Left lobe of liver (tissue), 2 donors: ENCODE results near the gene RASL12. TPM values are rescaled to one million over a fixed set of nuclear protein-coding genes. Genes with fewer than 3 reads are reported as not detected.

Experiments used
- ATAC-seq: fragments of 200-7000 bp; cut with Tn5 transposase; one replicate; pipeline ENCODE4 v1.9.1; 2020; ENCODE audit warnings: mild to moderate bottlenecking, moderate library complexity
- DNase-seq: peaks from one replicate; pipeline ENCODE4 v3.0.0-alpha.2; 2020; ENCODE audit warnings: low spot score
- total RNA-seq: library from RNA; stranded (reverse); gene quantifications from one replicate; pipeline ENCODE4 v1.2.1, GENCODE V29; 2021
- donor health status: DM: no; HTN: no; CAD: no; lungs with moderate emphysema.
- donor health status: DM: no; HTN: yes; CAD: no.

Gene RASL12
- total RNA-seq, 1 donor from 2014 or later, result 0.15 TPM

- ATAC-seq (no peak), DNase-seq (no peak)
Measured at GRCh38 chr15:65092911-65093792, 25.4 kb upstream of the RASL12 start.

DNA sequence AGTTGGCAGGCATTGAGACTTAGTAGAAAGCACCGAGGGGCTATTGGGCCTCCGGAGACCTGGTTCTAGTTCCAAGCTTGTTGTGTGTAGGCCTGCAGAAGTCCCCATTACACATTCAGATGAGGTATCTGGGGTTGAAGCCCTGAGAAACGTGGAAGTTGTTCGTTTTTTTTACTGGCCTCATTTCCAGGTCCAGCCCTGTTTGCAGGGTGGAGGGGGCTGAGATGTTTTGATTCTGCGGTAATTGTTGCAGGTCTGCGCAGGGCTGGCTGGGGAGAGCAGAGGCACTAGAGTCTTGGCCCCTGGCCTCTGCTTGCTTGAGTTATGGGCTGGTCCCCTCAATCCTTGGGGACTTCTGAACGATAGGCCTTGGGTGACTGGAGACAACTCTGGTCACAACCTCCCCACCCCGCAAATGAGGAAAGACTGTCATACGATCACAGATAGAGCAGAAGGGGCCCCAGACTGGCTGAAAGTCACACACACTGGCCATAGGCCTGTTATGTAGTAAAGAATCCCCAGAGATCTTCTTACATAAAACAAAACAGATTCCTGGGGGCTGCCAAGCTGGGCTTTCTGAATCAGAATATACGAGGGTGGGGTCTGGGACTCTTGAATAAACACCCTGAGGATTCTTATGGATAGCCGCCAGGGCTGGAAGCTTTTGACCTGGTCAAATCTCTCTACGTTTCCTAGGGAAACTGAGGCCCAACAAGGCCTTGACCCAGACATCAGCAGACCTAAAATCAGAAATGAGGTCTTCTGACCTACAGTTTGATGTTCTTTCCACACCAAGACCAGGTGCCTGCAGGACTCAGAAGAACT, 24.4 kb upstream of the RASL12 start:
- ATAC-seq, result no peak
- no peak for DNase-seq

- DNase-seq, result peak; percentile 88
- ATAC-seq, result peak; percentile 42
Measured at GRCh38 chr15:65089206-65089824, 21.5 kb upstream of the RASL12 start.

DNA sequence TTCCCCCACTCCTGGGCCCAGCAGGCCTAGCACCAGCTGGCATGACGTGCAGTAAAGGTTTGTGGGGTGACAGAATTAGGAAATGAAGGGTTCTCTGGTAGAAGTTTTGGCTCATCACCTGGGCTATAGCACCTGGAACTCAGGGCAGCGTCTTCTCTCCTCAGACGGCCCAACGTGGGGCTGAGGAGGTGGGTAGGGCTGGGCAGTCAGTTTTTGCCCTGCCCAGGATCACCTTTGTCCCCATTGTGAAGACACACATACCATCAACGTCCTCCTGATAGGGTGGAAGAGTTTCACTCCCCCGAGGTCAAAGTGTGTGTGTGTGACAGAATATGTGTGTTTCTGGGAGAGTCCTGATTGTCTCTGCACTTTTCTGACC, 20.8 kb upstream of the RASL12 start:
- DNase-seq (peak; percentile 84), ATAC-seq (peak; percentile 69)

DNA sequence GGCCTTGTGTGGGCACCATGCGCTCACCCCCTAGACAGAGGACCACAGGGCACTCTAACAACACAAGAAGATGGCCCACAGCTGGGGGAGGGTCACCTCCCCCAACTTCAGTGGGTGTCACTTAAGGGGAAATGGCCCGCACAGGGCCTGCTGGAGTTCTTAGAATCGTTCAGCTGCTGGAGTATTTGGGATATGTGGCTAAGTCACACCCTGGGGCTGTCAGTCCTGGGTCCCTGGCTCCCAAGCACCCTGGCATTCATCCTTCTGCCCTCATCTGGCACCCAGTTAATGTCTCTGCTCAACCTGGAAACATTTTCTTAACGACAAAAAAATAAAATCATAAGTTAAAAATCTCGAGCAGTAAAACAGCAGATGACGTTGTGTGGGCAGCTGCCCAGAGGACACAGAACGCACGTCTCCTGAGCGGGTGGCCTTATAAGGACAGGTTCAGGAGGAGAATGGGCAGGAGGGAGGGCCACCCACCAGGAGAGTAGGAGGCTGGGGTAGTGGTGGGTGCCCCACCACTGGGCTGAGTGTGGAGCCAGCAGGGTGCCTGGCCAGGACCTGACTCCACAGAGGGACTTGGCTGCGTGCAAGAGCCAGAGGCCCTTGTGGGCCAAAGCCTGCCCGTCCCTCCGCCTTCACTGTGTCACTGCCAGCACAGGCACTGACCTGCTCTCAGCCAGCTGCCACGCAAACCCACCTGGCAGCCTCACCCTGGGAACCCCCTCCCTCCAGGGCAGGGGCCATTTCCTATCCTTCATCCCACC, 20.3 kb upstream of the RASL12 start:
- ATAC-seq (peak; percentile 72), DNase-seq (peak; percentile 82)

DNA sequence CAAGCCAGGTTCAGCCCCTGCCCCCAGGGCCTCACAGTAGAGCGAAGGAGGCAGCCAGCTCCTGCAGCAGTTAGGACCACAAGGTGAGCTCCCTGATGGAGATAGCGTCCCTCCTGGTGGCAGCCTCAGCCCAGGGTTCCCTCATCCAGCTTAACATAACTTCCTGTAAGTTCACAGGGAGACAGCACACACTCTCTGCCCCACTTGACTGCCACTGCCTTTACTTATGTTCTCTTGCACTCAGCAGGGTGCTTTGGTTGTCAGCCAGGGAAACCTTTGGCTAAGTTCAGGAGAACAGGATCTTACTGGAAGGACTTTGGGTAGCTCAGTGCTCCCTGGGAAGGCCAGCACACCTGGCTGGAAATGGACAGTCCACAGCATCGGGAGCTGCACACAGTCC, 19.6 kb upstream of the RASL12 start:
- ATAC-seq (peak; percentile 36), DNase-seq (peak; percentile 76)

DNA sequence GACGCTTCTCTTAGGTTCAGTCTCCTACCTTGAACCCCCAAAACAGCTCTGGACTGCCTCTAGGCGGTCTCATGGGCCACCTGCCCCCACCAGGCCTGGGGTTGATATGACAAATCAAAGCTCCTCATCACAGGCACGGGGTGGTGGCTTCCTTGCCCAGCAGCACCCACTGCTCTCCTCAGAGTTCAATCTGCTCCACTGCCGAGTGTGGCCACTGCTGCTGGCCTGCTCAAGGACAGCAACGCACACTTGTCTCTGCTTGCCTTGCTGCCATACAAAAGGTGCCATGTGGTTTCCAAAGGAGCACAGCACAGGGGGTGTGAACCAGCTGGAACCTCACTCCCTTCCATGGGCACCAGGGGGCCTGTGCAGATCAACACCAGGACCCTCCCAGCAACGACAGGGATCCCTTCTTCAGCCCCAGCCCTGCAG, 18.9 kb upstream of the RASL12 start:
- ATAC-seq (no peak), DNase-seq (no peak)

GRCh38 chr15:65085990-65086679, 18.3 kb upstream of the RASL12 start:
- DNase-seq (no peak), ATAC-seq (no peak)

- no peak for ATAC-seq
- no peak for DNase-seq
Measured at GRCh38 chr15:65085207-65085753, 17.5 kb upstream of the RASL12 start.

DNA sequence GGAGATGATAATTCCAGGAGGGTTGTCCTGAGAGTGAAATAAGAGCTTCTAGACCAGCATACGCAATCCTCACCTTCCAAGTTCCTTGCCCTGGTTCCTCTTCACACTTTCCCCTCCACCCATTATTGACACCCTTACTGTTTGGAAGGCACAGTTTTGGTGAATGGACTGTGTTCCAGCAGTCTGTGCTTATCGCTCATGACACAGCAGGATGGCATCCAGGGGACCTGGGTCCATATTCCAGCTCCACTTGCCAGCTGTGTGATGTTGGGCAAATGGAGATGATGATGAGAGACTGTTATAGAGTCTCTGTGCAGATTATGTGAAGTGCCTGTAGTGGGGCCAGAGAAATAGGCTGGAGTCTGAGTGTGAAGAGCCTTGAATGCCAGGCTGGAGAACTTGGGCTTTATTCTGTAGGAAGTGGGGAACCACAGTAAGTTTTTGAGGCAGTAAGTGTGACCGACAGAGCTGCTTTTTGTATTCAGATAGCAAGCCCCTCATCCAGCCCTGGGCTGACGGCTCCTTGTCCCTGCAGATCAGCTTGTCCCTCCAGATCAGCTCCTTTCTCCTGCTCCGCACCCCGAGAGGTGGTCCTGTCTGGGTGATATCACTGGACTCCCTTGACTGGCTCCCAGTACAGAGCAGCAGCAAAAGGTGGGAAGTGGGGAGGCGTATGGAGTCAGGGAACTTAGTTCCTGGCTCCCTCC, 16.9 kb upstream of the RASL12 start:
- peak; percentile 41 for ATAC-seq
- peak; percentile 85 for DNase-seq

- no peak for ATAC-seq
Measured at GRCh38 chr15:65083262-65083701, 15.5 kb upstream of the RASL12 start.

DNA sequence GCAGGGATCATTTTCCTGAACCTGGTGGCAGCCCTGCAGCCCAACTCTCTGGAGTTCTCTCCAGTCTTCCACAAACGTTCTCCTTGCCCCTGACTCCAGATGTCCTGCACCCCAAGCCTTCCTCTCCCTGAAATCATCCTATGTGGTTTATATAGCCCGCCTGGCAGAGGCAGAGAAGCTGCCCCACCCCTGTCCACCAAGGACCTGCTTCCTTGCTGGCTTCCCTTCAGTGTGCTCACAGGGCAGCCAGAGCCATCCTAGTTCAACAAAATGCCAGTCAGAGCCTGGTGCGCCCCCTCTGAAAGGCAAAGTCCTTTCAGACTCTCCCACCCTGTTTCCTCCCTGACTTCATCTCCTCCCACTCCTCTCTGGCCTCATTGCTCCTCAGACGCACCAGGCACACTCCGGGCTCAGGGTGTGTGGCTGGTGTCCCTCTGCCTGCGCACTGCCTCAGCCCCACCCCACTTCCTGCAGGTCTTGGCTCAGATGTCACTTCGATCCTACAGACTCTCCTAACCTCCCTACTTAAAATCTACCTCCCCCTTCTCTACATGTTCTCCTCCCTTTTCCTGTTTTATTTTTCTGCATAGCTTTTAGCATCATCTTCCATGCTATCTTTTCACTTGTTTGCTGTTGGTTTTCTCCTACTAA, 14.6 kb upstream of the RASL12 start:
- DNase-seq (no peak), ATAC-seq (no peak)

More at GRCh38 chr15:65083262-65083701, 15.5 kb upstream of the RASL12 start:
- no peak for DNase-seq

DNA sequence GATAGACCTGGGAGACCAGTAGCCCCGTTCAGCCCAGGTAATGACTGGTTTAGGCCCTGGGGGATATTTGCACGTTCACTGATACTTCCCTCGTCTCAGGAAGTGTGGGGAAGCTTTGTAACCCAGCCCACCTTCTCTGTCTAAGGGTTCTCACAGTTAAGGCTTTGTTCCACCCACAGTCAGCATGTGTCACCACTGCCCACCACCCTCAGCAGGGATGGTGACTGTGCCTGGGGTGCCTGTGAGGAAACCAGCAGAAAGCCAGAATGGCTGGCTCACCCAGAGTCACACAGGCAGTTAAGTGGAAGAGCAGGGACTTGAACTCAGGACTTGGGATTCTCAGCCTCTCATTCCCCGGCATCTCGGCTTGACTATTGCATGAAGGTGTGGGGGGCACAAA, 14.0 kb upstream of the RASL12 start:
- ATAC-seq (no peak), DNase-seq (no peak)

DNA sequence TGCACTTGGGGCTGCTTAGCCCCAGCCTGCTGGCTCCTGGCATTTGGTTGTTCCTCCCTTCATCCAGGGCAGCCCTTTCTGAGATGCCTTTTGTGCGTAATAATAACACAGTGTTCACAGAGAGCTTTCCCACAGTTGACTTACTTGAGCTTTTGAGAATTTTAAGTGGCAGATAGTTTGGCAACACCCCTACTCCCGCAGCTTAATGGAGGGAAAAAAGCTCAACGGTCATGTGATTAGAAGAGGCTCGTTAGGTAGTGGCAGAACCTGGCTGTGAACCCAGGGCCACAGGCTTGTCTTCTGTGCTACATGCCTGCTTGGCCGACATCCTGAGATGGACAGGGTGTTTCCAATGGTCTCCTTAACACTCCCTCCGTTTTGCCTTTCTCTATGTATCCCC, 13.5 kb upstream of the RASL12 start:
- ATAC-seq (no peak), DNase-seq (no peak)

DNA sequence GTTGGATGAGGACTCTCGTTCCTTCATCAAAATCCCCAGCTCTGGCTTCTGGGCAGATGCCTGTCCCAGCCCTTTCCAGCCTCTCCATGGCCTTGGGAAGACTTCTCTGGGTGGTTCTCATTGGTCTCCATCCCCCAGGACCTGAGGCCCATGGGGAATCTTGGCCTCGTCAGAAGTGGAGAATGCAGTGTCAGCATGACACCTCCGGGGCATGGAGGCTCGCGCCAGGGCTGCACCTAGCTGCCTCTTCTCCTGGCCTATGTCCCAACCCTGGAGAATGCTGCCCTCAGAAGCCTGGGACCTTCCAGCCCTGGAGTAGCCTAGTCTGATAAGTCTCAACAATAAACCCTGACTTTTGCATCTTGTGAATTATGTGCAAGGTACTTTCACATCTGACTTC, 11.8 kb upstream of the RASL12 start:
- no peak for DNase-seq

DNA sequence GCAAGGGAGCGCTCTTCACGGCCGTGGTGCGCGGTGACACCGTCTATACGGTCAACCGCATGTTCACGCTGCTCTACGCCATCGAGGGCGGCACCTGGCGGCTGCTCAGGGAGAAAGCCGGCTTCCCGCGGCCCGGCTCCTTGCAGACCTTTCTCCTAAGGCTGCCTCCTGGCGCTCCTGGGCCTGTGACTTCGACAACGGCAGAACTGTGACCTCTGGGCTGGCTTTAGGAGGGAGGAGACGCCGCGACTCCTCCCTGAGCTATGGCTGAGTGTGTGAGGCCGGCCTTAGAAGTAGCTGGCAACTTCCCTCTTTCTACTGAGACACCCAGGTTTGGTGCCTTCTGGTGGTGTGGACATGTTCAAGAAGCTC, 10.2 kb upstream of the RASL12 start:
- DNase-seq (no peak), ATAC-seq (peak; percentile 81)

More for the DNA sequence above, 11.8 kb upstream of the RASL12 start:
- ATAC-seq, result no peak

DNA sequence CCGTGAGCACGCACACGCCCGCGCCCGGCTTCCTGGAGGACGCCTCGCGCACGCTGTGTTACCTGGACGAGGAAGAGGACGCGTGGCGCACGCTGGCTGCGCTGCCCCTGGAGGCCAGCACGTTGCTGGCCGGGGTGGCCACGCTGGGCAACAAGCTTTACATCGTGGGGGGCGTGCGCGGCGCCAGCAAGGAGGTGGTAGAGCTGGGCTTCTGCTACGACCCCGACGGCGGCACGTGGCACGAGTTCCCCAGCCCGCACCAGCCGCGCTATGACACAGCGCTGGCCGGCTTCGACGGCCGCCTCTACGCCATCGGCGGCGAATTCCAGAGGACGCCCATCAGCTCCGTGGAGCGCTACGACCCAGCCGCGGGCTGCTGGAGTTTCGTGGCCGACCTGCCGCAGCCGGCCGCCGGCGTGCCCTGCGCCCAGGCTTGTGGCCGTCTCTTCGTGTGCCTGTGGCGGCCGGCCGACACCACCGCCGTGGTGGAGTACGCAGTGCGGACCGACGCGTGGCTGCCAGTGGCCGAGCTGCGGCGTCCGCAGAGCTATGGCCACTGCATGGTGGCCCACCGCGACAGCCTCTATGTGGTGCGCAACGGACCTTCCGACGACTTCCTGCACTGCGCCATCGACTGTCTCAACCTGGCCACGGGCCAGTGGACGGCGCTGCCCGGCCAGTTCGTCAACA, 9.6 kb upstream of the RASL12 start:
- DNase-seq (no peak), ATAC-seq (no peak)
